ENCODE results near the gene PLAGL1. TPM values are rescaled to one million over a fixed set of nuclear protein-coding genes. Genes with fewer than 3 reads are reported as not detected.

The PLAGL1 gene
- total RNA-seq, 4 donors from 2014 or later = 6.6 to 10.5 (median 7.4) TPM

- 49 to 61% methylated on average over 36 to 44 of the region's 52 CpGs for WGBS, 2 donors
- peak overlapping the region in 2 of 3 donors; percentile 19 to 49 for H3K4me3 ChIP-seq (replicated peaks in 1 of 3)
Measured at GRCh38 chr6:144007478-144008119, 460 bp downstream of the PLAGL1 start.

GRCh38 chr6:144006736-144007477, 1.2 kb downstream of the PLAGL1 start:
- Histone ChIP-seq H3K36me3 (no peaks in the 10 kb centered on the region), H3K9me3 (no peaks in the 10 kb centered on the region), H3K4me3 (replicated peaks in 1 of 3) (peak overlapping the region in 1 of 3 donors; percentile 22), H3K27ac (peak overlapping the region in 1 of 3 donors; percentile 5), H3K27me3 (no peaks in the 10 kb centered on the region), H3K4me1 (no peaks in the 10 kb centered on the region)
- TF ChIP-seq CTCF (IDR thresholded peaks at IDR 0.05) (no peak), POLR2A (IDR thresholded peaks at IDR 0.05) (no peak)
- WGBS, 2 donors = 57 to 67% methylated on average over 21 of the region's 21 CpGs
- intact Hi-C loops (cut with DNase I) = no loop called here
- DNase-seq = no peak

More at GRCh38 chr6:144007478-144008119, 460 bp downstream of the PLAGL1 start:
- Histone ChIP-seq H3K27me3 (no peaks in the 10 kb centered on the region), H3K9me3 (no peaks in the 10 kb centered on the region), H3K27ac (peak overlapping the region in 1 of 3 donors; percentile 25), H3K36me3 (no peaks in the 10 kb centered on the region), H3K4me1 (no peaks in the 10 kb centered on the region)
- intact Hi-C loops (cut with DNase I) = no loop called here
- DNase-seq = no peak
- no peak for TF ChIP-seq CTCF (IDR thresholded peaks at IDR 0.05)
- no peak for TF ChIP-seq POLR2A (IDR thresholded peaks at IDR 0.05)

GRCh38 chr6:143999406-143999805, 8.7 kb downstream of the PLAGL1 start:
- no peak for TF ChIP-seq POLR2A (IDR thresholded peaks at IDR 0.05)
- TF ChIP-seq CTCF (IDR thresholded peaks at IDR 0.05) = no peak
- WGBS, 2 donors = 85 to 90% methylated on average over 3 of the region's 3 CpGs
- Histone ChIP-seq H3K27me3 (no peaks in the 10 kb centered on the region), H3K27ac (no peak overlapping the region), H3K4me3 (replicated peaks in 1 of 3) (no peak overlapping the region), H3K9me3 (no peaks in the 10 kb centered on the region), H3K4me1 (no peaks in the 10 kb centered on the region), H3K36me3 (no peaks in the 10 kb centered on the region)
- DNase-seq = no peak
- intact Hi-C loops (cut with DNase I) = no loop called here

- no peak for DNase-seq
- H3K4me3 ChIP-seq (replicated peaks in 1 of 3) = no peak overlapping the region
- TF ChIP-seq CTCF (IDR thresholded peaks at IDR 0.05) = no peak
- H3K27me3 ChIP-seq = no peaks in the 10 kb centered on the region
- H3K4me1 ChIP-seq = no peaks in the 10 kb centered on the region
- no peak overlapping the region for H3K27ac ChIP-seq
- intact Hi-C loops (cut with DNase I) = no loop called here
- H3K36me3 ChIP-seq = no peaks in the 10 kb centered on the region
- whole genome bisulfite sequencing, 2 donors = 91 to 95% methylated on average over 2 of the region's 2 CpGs
- H3K9me3 ChIP-seq = no peaks in the 10 kb centered on the region
Measured at GRCh38 chr6:143998686-143999085, 9.4 kb downstream of the PLAGL1 start.
